HG02870 (cell line): ENCODE results near the gene ATP8A2.

ENCODE experiments used
- ATAC-seq: cut with Tn5 transposase; IDR thresholded peaks from one replicate; pipeline ENCODE4 v1.9.1; 2021; ENCODE audit warnings: mild to moderate bottlenecking, moderate library complexity; ENCODE audit not compliant: unreplicated experiment

Gene ATP8A2

GRCh38 chr13:25844559-25845434 is 473.0 kb downstream of the ATP8A2 start:
- ATAC-seq = no peak

GRCh38 chr13:25846222-25846984 is 474.6 kb downstream of the ATP8A2 start:
- no peak for ATAC-seq

GRCh38 chr13:25847145-25847544 is 475.4 kb downstream of the ATP8A2 start:
- ATAC-seq = peak; percentile 73

- ATAC-seq = no peak
Observed at GRCh38 chr13:25847635-25848626, 476.2 kb downstream of the ATP8A2 start.

GRCh38 chr13:25848812-25849745 is 477.3 kb downstream of the ATP8A2 start:
- ATAC-seq = no peak

- no peak for ATAC-seq
Observed at GRCh38 chr13:25857830-25858229, 486.1 kb downstream of the ATP8A2 start.

- ATAC-seq = no peak
Observed at GRCh38 chr13:25859528-25859927, 487.8 kb downstream of the ATP8A2 start.

GRCh38 chr13:25860265-25860664 is 488.5 kb downstream of the ATP8A2 start:
- ATAC-seq = no peak

- no peak for ATAC-seq
Observed at GRCh38 chr13:25860862-25861261, 489.1 kb downstream of the ATP8A2 start.

- no peak for ATAC-seq
Observed at GRCh38 chr13:25862156-25862555, 490.4 kb downstream of the ATP8A2 start.

GRCh38 chr13:25864116-25864515 is 492.3 kb downstream of the ATP8A2 start:
- ATAC-seq = no peak

GRCh38 chr13:25864936-25865335 is 493.2 kb downstream of the ATP8A2 start:
- ATAC-seq = no peak

GRCh38 chr13:25865391-25865790 is 493.6 kb downstream of the ATP8A2 start:
- no peak for ATAC-seq

GRCh38 chr13:25867038-25867437 is 495.3 kb downstream of the ATP8A2 start:
- ATAC-seq = no peak

- no peak for ATAC-seq
Observed at GRCh38 chr13:25868490-25868889, 496.7 kb downstream of the ATP8A2 start.

- ATAC-seq = no peak
Observed at GRCh38 chr13:25869941-25870340, 498.2 kb downstream of the ATP8A2 start.

GRCh38 chr13:25871389-25872125 is 499.8 kb downstream of the ATP8A2 start:
- ATAC-seq = no peak

- no peak for ATAC-seq
Observed at GRCh38 chr13:25872481-25873241, 500.9 kb downstream of the ATP8A2 start.
